ENCODE measurements around the gene HMGCL.

GRCh38 chr1:23777979-23778814, 47.0 kb downstream of the HMGCL start, which contains the start of gene PITHD1:
- TF ChIP-seq CTCF (conservative IDR thresholded peaks at IDR 0.05; ENCODE audit: low read length) (no peak), EZH2phosphoT487 (IDR thresholded peaks at IDR 0.05; ENCODE audit: borderline replicate concordance) (no peak)
